Ovary (tissue), 3 donors: ENCODE results near the gene GALNTL6.

ENCODE experiments used
- EP300 ChIP-seq: sonication (generic); formaldehyde crosslinking; IDR thresholded peaks from one replicate; pipeline ENCODE4 v1.6.1; 2017; ENCODE audit warnings: antibody characterized with exemption
- POLR2A ChIP-seq: fragments of 450-650 bp; IDR thresholded peaks from one replicate; pipeline ENCODE4 v1.6.1; 2017; ENCODE audit warnings: antibody characterized with exemption, mild to moderate bottlenecking, moderate library complexity
- TF ChIP-seq, protein P1 (sequence below), 3 donors: fragments of 450-650 bp in 2 of 3; fragments of 200-600 bp in 1 of 3; IDR thresholded peaks; one replicate each; pipeline versions ENCODE4 v1.5.1 to v1.8.0; 2016 to 2022; ENCODE audit warnings: antibody characterized with exemption in 3 of 3, mild to moderate bottlenecking in 1 of 3
- donor health status: DM: no; HTN: no; CAD: no.

- TF ChIP-seq, protein P1, sequence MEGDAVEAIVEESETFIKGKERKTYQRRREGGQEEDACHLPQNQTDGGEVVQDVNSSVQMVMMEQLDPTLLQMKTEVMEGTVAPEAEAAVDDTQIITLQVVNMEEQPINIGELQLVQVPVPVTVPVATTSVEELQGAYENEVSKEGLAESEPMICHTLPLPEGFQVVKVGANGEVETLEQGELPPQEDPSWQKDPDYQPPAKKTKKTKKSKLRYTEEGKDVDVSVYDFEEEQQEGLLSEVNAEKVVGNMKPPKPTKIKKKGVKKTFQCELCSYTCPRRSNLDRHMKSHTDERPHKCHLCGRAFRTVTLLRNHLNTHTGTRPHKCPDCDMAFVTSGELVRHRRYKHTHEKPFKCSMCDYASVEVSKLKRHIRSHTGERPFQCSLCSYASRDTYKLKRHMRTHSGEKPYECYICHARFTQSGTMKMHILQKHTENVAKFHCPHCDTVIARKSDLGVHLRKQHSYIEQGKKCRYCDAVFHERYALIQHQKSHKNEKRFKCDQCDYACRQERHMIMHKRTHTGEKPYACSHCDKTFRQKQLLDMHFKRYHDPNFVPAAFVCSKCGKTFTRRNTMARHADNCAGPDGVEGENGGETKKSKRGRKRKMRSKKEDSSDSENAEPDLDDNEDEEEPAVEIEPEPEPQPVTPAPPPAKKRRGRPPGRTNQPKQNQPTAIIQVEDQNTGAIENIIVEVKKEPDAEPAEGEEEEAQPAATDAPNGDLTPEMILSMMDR (IDR thresholded peaks at IDR 0.05): no peak
- TF ChIP-seq EP300 (no peak), POLR2A (no peak)
Measured at GRCh38 chr4:172147687-172148086, 334.5 kb downstream of the GALNTL6 start.
